Left lobe of liver (tissue), 2 donors: ENCODE results near the gene CLIC5. TPM values are rescaled to one million over a fixed set of nuclear protein-coding genes. Genes with fewer than 3 reads are reported as not detected.
"Not testable (repeated sequence)": the region's sequence is repeated elsewhere in the genome, so short reads cannot be mapped to it uniquely, and the experiment has no call there.

ENCODE experiments used
- ATAC-seq: fragments of 200-7000 bp; cut with Tn5 transposase; one replicate; pipeline ENCODE4 v1.9.1; 2020; ENCODE audit warnings: mild to moderate bottlenecking, moderate library complexity
- DNase-seq: peaks from one replicate; pipeline ENCODE4 v3.0.0-alpha.2; 2020; ENCODE audit warnings: low spot score
- total RNA-seq: library from RNA; stranded (reverse); gene quantifications from one replicate; pipeline ENCODE4 v1.2.1, GENCODE V29; 2021
- donor health status: DM: no; HTN: no; CAD: no; lungs with moderate emphysema.
- donor health status: DM: no; HTN: yes; CAD: no.

Gene CLIC5
- total RNA-seq, 1 donor from 2014 or later: 0.28 TPM

- ATAC-seq: no peak
- DNase-seq: no peak
These were observed 86.0 kb downstream of the CLIC5 start for GRCh38 chr6:45929421-45930361.

DNA sequence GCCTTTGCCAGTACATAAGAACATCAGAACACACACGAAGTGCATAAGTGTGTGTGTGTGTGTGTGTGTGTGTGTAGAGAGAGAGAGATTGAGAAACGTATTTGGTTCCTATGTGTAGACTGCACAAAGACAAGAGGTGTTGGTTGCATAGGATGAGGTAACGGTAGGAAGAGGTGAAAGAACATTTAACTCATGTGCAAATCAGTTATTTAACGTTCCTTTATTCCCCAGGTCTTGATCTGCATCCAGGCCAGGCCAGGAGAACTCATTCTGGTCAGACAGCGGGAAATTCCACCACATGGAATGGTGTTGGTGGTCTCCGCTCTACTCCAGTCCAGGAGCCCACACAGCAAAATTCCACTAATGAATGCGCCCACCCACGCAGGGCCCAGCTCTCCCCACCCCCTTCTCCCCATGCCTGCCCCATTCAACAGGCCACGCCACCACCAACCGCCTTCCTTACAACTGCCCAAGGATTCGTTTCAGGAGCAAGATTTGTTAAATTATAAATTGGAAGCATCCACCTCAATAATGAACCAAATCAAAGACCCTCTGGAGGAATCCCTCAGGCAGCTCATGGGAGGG is 86.8 kb downstream of the CLIC5 start:
- no peak for ATAC-seq
- no peak for DNase-seq

- DNase-seq (no peak), ATAC-seq (no peak)
These were observed 88.0 kb downstream of the CLIC5 start for GRCh38 chr6:45927421-45928320.

GRCh38 chr6:45926423-45926822 is 89.2 kb downstream of the CLIC5 start:
- ATAC-seq, DNase-seq: not testable (repeated sequence)

DNA sequence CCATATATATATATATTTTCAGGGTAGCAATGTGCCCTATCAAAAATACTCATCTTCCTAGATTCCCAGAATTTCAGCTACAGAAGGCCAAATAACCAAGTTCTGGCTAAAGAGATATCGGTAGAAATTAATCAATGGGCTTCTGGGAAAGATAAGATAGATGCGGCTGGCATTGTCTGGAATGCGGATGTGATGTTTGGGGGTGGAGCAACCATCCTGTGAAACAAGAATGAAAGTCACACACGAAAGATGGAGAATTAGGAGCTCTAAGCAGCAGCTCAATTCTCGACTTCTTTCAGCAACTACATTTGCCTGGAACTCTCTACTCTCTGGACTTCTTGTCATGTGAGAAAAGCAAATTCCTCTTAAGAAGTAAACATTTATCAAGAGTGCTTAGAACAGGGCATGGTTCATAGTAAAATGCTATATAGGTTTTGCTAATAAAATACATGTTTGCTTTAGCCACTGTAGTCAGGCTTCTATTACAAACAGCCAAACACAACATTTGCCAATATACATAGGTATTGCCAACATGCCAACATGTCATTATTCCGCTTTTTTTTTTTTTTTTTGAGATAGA is 90.8 kb downstream of the CLIC5 start:
- DNase-seq: no peak

GRCh38 chr6:45923831-45924391 is 91.7 kb downstream of the CLIC5 start:
- no peak for DNase-seq
- no peak for ATAC-seq

More for the DNA sequence above, 90.8 kb downstream of the CLIC5 start:
- ATAC-seq: no peak

DNA sequence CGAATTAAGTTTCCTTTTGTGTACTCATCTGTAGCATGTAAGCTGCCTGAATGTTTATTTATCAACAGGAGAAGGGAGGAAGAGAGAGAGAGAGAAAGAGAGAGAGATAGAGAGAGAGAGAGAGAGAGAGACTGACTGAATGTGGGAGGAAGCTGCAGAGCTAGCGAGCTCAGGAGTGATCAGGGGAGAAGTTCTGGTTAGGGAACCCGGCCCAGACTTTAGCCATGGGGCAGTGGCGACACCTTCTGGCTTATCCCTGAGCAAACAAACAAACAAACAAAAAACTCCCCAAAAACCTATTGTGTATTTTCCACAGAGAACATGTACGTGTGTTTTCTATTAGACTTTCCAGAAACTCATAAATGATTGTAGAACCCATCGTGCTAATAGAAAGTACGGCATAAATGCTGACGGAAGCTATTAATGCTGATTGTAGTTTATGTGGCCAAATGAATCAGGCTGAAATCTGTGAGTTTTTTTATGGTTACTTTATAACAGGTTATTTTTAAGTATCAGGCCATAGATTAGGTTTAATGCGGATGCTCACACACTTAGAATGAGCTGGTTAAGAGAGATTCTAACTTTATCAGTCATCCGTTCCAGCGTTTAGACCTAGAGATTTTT is 92.8 kb downstream of the CLIC5 start:
- DNase-seq: peak; percentile 58
- peak; percentile 93 for ATAC-seq

DNA sequence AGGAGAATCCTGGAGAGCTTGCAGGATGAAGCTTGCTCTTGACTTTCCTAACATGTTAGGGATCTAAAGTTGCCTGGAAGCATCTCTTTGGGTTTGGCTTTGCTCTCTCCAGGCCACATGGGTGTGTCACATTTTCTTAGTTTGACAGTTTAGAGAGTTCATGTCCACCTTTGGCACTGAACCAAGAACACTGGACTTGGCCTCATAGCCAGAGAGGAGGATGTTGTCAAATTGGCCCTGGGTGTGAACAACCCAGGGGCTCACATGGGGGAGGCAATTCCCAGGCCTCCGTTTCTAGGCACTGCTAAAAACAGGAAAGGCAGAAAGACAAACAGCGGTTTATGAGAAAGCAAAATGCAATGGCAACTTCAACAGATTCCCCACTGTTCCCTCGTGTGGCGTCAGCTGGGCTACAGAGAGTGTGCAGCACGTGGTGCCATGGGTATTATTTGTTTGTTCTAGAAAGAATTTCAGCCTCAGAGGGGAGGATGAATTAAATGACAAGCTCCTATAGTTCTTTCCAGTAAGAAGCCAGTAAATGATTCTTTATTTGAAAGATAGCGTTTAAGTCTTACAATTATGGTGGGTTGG is 93.9 kb downstream of the CLIC5 start:
- no peak for DNase-seq
- ATAC-seq: no peak

- no peak for DNase-seq
These were observed 94.7 kb downstream of the CLIC5 start for GRCh38 chr6:45920819-45921511.

DNA sequence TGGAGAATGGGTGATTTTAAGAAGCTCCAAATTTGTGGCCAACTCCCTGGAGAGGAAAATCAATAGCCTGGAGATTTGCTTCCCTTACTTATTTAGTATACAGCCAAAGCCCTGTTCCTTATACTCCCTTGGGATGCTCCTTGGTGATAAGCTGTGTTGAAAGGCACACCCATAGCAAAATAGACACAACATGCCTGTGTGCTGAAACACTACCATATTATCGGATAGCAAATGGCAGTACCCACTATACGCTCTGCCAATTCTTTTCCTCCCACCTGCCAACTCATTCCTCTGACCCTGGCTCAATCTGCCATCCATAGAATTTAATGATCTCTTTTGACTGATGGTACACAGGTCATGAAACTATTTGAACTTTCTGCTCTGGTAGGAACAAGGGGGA is 98.2 kb downstream of the CLIC5 start:
- ATAC-seq (no peak), DNase-seq (no peak)

More at GRCh38 chr6:45920819-45921511, 94.7 kb downstream of the CLIC5 start:
- ATAC-seq: no peak

DNA sequence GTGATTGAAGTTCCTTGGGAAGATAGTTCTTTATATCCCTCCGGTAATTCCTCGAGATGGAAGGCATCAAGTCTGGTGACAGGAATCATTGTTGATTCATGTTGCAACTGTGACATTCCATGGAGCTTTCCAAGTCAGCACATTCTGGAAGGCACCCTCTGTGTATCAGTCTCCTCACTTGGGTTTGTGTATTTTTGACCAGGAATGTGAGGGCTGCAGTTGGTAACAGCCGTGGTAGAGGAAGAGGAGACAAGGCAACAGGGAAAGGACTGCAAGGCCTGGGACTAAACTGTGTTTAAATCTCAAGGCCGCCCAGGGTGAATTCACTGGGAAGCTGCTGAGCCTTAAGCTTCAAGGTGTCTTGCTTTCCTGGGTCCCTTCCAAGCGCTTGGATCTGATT is 99.0 kb downstream of the CLIC5 start:
- DNase-seq (no peak), ATAC-seq (no peak)

DNA sequence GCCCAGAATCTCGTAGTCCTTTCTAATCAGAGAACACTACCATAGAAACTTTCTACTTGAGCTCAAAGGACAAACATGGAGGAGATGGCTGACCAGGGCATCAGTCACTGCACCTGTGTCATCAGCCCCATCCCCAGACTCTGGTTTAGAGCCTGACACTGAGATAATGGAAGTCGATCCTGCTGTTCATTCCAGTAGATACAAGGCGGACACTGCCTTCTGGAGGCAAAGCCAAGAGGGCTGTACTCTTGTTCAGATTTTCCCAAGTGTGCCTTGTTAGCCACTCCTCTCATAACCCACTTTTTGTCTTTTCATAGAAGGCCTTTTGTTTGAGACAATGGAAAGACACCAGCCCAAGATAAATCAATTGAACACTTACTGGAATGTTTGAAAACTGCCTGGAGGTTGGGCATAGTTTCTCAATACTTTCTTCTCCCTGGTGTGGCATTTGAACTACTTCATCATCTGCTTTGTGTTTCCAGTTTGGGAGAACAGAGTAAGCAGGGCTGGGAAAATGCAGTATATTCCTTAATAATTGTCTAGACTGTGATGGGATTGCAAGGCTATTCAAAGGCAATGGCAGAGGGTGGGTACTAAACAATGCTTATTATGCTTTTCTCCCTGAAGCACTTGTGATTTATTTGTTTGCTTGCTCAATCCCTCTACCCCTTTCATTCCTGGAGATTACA is 99.7 kb downstream of the CLIC5 start:
- DNase-seq (no peak), ATAC-seq (no peak)

DNA sequence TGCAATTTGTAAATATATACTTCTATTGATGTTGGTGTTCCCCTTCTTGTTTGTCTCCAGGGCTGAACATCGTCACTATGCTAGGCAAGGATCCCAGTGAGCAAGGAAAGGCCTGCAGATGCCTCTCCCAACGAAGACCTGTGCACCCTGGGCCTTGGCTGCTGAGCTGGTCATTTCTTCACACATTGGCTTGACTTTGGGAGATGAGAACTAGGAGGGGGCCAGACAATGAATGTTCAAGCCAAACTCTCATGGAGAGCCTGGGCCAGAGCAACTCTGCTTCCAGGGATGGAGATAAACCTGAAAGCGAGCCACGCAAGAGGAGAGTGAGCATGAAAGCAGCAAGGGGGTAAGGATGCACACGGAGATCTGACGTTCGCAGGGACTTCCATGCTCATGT is 104.0 kb downstream of the CLIC5 start:
- ATAC-seq: no peak

DNA sequence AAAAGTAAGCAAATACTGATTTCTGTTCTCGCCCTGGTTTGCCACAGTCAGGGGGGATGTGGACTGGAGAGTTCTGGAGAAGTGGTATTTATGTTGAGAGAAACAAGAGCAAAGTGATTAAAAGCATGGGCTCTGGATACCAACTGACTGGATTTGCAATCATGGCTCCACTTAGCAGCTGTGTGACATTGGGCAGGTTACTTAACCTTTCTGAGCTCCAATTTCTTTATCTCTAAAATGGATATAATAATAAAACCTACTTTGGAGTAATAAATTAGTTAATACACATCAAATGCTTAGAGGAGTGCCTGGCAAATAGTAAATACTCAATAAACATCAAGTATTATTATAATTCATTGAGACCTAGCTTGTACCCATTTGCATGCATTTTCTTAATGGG is 111.7 kb downstream of the CLIC5 start:
- DNase-seq (no peak), ATAC-seq (no peak)

More for the DNA sequence above, 104.0 kb downstream of the CLIC5 start:
- DNase-seq: no peak

DNA sequence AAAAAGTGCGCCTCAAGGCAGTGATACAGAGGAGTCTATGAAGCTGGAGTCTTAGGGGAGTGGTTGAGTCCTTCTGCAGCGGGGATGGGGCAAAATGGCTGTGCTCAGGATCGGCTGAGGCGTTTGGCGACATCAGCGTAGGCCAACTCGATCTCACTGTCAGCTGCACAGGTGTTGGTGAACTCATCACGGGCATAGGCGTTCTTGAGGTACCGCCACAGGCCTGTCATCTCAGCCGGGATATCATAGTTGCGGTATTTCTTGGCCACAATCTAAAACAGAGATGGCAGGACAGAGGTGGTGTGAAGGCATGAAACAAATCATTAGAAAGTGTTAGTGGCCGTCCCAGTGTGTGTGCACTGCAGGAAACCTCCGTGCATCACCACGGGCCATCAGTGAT is 112.7 kb downstream of the CLIC5 start:
- ATAC-seq: no peak
- DNase-seq: no peak

DNA sequence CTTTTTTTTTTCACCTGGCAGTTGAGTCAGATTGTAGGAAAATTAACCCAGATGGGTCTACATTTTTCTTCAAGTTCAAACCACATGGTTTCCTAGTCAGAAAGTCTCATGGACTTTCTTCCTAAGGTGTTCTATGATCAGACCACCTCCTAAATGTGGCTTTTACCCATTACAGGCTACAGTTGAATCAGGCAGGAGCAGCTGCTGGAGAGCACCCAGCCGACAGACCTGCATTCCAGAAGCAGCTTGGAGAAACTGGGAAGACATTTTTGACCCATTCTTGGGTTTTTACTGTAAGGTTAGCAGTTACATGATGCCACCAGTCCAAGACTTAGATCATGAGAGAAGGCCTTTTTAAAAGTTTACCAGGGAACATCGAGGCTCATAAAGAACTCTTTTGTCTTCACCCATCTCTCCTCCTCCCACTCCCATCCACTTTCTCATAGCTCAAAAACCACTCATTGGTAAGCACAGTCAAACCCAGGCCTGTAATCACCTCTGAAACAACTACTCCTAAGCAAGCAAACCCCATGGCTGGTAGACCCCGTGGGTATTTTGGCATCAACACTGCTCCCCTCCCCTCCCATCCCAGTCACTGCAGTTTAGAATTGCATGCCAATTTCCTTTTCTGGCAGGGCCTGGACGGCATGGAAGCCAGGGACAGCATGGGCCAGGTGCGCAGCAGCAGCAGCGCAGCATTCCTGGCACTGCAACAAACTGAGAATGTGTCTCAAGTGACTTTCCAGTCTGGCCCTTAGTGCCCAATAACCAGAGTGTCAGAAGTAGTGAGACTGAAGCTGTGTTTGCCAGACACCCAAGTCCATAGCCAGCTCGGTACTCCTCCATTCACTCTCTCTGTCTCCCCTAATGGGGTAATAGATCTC is 113.7 kb downstream of the CLIC5 start:
- ATAC-seq (no peak), DNase-seq (no peak)
